ENCODE data around the gene BMERB1. TPM values are rescaled to one million over a fixed set of nuclear protein-coding genes. Genes with fewer than 3 reads are reported as not detected.

BMERB1 gene
- total RNA-seq, 1 donor: 2.7 TPM

DNA sequence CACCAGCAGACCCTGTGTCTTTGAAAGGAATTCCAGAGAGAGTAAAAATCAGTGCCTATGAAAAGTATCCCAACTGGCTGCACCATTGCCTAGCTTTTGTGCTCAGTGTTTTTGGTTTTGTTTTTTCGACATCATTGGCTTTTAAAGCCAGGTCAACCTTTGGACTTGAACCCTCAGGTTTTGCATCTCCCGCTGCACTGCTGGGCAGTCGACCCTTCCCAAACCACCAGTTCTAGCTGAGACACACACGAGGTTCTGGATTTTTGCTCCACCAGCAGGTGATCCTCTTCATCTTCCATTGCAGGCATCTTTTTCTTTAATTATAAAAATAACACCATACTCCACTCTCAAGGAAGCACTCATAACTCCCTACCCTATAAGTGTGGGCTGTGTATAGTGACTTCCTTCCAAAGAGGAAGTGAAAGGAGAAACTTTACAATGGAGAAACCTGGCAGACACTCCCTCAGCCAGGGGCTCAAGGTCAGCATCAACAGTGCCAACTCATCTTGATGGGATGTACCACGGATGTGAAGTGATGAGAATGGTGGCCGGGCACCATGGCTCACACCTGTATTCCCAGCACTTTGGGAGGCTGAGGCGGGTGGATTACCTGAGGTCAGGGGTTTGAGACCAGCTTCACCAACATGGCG, 57.8 kb downstream of the BMERB1 start:
- no peak overlapping the region for H3K4me3 ChIP-seq (ENCODE audit: low read length)
- peaks cover 4% of the 10 kb centered on the region for H3K4me1 ChIP-seq (ENCODE audit: insufficient read depth, low read length)
- H3K9me3 ChIP-seq (ENCODE audit: low read depth, low read length): no peaks in the 10 kb centered on the region
- no peaks in the 10 kb centered on the region for H3K27me3 ChIP-seq (ENCODE audit: insufficient read depth, low read length)

DNA sequence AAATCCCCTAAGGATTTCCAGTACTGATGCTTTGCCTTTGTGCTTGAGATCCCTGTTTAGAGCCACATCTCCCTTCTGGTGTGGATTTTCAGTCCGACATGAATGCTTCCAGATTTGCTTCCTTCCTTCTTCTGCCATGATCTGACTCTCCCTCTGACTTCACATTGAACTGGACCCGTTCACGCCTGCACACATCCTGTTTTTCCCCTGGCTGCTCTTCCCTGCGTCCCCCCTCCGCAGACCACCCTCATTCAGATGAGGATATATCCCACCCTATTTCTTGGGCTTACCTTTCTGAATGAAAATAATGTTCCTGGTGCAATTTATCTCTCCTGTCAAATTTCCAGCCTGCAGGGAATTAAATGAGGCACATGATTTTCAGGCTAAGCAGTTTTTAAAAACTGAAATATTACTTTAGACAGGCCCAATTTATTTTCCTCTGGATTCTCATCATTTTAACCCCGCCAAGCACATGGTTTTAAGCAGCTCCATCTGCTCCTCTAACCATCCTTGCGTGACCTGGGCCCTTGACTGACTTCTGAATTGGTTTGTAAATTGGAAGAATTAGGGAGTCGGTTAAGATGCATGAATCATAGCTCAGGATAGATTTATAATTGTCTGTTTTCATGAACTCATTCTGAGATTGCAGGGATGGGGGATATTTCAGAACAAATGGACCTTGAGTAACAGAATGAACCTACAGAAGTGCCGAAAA, 59.2 kb downstream of the BMERB1 start:
- Histone ChIP-seq H3K4me1 (ENCODE audit: insufficient read depth, low read length) (peaks cover 4% of the 10 kb centered on the region), H3K4me3 (ENCODE audit: low read length) (no peak overlapping the region), H3K9me3 (ENCODE audit: low read depth, low read length) (no peaks in the 10 kb centered on the region), H3K27me3 (ENCODE audit: insufficient read depth, low read length) (no peaks in the 10 kb centered on the region)

DNA sequence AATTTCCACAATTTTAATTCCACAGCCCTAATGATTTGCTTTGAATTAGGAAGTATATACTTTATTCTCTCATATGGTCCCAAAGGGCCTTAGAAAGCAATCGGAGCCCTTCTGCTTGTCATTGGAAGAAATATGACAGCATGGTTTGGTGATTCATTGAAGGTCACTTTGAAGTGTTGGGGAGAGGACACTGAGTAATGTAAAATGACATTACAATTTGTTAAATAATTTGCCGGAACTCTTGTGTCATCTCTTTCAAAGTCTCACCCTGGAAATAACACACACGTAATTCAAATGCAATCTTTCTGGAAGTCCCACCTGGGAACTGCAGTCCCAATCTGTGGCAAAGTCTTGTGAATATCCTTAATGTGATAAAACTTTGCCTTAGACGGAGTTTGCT, 59.8 kb downstream of the BMERB1 start:
- H3K4me1 ChIP-seq (ENCODE audit: insufficient read depth, low read length): peaks cover 4% of the 10 kb centered on the region
- H3K4me3 ChIP-seq (ENCODE audit: low read length): no peak overlapping the region
- H3K27me3 ChIP-seq (ENCODE audit: insufficient read depth, low read length): no peaks in the 10 kb centered on the region
- H3K9me3 ChIP-seq (ENCODE audit: low read depth, low read length): no peaks in the 10 kb centered on the region

DNA sequence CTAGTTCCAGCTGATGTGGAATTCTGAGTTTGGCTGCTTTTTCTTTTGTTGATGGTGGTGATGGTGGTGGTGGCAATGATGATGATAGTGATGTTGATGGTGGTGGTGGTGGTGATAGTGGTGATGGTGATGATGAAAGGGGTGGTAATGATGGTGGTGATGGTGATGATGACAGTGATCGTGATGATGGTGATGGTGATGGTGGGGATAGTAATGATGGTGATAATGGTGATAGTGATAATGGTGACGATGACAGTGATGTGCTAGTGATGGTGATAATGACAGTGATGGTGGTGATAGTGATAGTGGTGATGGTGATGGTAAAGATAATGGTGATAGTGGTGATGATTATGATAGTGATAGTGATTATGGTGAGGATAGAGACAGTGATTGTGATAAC, 61.5 kb downstream of the BMERB1 start:
- H3K27me3 ChIP-seq (ENCODE audit: insufficient read depth, low read length): no peaks in the 10 kb centered on the region
- H3K9me3 ChIP-seq (ENCODE audit: low read depth, low read length): no peaks in the 10 kb centered on the region
- peaks cover 4% of the 10 kb centered on the region for H3K4me1 ChIP-seq (ENCODE audit: insufficient read depth, low read length)
- no peak overlapping the region for H3K4me3 ChIP-seq (ENCODE audit: low read length)

DNA sequence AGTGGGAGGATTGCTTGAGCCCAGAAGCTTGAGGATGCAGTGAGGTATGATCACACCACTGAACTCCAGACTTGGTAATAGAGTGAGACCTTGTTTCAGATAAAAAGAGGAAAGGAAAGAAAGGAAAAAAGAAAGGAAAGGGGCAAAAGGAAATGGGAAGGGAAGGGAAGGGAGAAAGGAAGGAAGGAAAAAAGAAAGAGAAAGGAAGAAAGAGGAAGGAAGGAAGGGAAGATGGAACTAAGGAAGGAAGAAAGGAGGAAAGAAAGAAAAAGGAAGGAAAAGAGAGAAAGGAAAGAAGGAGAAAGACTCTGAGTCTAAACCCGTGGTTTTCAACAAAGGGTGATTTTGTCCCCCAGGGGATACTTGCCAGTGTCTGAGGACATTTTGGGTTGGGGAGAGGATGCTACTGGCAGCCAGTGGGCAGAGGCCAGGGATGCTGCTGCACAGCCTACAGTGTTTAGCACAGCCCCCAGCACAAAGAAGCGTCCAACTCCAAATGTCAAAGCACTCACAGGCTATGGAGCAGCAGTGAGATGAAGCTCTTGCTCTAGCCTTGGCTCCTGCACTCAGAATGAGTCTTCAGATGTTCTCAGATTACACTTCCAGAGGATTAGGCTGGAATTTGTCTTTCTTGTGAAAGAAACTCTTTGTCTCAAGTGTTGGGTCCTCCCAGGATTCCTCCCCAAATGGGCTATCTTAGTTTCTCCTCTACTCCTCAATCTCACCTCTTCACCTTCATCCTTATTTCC, 64.2 kb downstream of the BMERB1 start:
- H3K27me3 ChIP-seq (ENCODE audit: insufficient read depth, low read length): no peaks in the 10 kb centered on the region
- no peaks in the 10 kb centered on the region for H3K4me1 ChIP-seq (ENCODE audit: insufficient read depth, low read length)
- H3K9me3 ChIP-seq (ENCODE audit: low read depth, low read length): no peaks in the 10 kb centered on the region
- H3K4me3 ChIP-seq (ENCODE audit: low read length): no peak overlapping the region

DNA sequence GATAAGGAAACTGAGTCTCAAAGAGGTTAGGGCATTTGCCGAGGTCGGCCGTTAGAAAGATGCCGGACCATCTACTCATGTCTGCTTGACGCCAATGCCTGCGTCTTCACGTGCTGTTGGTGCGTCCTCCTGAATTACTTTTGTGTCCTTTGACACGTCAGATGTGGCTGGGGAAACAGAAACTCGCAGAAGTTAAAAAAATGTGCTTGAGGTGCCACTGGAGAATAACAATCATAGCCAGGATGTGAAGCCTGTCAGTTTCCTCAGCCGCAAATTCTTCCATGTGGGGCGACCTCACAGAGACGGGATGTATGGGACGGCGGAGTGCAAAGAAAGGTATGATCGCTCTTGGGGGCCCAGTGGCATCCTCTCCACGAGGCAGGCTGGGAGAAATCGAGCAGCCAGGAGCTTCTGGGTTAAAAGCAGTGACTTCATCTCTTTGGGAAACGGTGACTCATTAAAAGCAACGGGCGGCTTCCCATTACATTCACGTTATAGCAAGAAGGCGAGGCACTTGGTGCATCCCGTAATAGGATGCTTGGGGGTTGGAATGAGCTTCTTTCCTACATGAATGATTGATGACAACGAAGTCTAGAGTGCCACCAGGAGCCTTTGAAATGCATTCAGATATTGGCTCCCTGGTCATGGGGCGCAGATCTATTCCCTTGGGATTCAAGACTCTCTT, 67.8 kb downstream of the BMERB1 start:
- peaks cover under 1% of the 10 kb centered on the region for H3K27me3 ChIP-seq (ENCODE audit: insufficient read depth, low read length)

DNA sequence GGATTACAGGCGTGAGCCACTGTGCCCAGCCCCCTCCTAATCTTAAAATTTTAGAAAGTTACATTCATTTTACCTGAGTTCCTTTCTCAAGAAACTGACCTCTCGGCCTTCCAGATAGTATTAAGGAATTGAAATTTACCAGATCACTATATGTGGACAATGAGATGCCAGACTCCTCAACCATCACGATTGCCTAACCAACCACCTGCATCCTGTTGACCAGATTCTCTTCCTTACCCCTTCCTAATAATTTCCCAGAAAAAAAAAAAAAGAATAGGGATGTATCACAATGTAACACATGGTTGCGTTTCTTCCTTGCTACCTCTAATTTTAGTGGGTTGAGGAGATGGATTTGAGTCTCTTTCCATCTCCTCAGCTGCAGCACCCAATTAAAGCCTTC, 72.1 kb downstream of the BMERB1 start:
- Histone ChIP-seq H3K4me3 (ENCODE audit: low read length) (no peak overlapping the region), H3K27me3 (ENCODE audit: insufficient read depth, low read length) (peaks cover 2% of the 10 kb centered on the region), H3K4me1 (ENCODE audit: insufficient read depth, low read length) (peaks cover 14% of the 10 kb centered on the region), H3K9me3 (ENCODE audit: low read depth, low read length) (no peaks in the 10 kb centered on the region)

More for the DNA sequence above, 67.8 kb downstream of the BMERB1 start:
- H3K9me3 ChIP-seq (ENCODE audit: low read depth, low read length): no peaks in the 10 kb centered on the region
- H3K4me3 ChIP-seq (ENCODE audit: low read length): no peak overlapping the region
- peaks cover 4% of the 10 kb centered on the region for H3K4me1 ChIP-seq (ENCODE audit: insufficient read depth, low read length)

DNA sequence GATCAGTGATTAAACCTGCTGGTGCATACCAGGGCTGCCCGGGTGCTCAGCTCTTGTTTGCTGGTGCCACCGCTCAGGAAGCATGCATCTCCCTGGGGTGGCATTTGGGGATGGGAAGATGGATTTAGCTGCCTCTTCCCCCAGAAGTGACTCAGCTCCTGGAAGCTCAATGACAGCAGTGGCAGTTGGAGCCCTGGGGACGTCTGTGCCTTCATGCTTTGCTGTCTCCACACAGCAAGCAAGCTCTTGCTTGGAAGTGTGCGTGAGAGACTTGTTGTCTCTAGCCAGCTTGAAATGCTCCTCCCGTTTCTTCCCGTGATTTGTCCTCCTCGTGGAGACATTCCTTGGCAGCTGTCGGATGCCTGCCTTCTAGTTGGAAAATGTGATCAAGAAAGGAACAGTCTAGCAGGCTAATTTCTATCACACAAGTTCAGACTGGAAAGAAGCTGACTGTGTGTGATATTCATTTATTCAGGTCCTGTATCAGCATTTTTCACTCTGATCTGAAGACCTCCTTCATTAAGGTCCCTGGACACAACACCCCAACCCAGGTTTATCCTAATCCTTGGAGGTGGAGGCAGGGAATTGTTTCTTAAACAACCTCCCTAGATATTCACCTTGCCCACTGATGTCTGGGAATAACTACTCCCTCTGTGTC, 73.0 kb downstream of the BMERB1 start:
- Histone ChIP-seq H3K4me1 (ENCODE audit: insufficient read depth, low read length) (peaks cover 14% of the 10 kb centered on the region), H3K27me3 (ENCODE audit: insufficient read depth, low read length) (peaks cover 2% of the 10 kb centered on the region), H3K9me3 (ENCODE audit: low read depth, low read length) (no peaks in the 10 kb centered on the region), H3K4me3 (ENCODE audit: low read length) (no peak overlapping the region)

DNA sequence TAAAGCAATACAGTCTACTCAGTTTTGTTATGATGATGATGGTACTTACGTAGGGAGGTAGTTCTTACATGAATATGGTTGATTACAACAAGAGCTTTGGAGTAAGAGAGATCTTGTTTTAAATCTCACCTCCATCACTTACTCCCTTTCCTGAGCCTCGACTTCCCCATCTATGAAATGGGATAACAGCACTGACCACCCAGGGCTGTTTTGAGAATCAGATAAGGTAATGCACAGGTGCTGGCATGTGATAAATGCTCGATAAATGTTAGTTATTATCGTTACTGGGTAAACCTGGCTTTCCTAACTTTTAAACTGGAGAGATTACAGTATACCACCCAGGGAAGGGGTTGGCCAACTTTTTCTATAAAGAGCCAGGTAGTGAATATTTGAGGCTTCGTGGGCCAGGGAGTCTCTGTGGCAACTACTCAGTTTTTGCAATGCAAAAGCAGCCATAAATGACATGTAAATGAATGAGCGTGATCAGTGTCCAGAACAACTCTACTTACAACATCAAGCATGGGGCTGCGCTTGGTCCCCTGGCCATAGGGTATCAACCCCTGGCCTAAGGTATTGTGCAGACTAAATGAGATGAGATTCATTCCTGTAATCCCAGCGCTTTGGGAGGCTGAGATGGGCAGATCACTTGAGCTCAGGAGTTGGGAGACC, 73.7 kb downstream of the BMERB1 start:
- H3K4me3 ChIP-seq (ENCODE audit: low read length): no peak overlapping the region
- no peaks in the 10 kb centered on the region for H3K9me3 ChIP-seq (ENCODE audit: low read depth, low read length)
- peaks cover 14% of the 10 kb centered on the region for H3K4me1 ChIP-seq (ENCODE audit: insufficient read depth, low read length)
- H3K27me3 ChIP-seq (ENCODE audit: insufficient read depth, low read length): peaks cover 2% of the 10 kb centered on the region

DNA sequence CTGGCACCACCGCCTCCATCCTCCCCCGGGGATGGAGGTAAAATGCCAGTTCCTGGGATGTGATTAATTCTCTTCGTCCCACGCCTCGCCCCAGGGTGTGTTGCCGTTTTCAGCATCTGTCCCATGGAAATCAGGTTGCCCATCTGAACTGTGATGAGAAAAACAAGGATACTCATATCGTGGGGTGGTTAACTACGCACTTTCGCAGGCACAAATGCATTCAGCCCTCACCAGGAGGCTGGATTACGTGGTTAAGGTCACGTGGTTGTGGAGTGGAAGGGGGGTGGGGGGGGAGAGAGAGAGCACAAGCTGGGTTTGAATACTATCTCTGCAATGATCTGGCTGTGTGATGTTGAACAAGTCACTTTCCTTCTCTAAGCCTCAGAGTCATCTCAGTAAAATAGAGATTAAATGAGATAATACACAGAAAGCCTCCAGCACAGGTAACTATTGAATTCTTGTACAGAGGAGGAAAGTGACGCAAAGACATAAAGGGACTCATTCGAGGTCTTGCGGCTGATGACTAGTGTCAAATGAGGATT, 74.7 kb downstream of the BMERB1 start:
- H3K4me1 ChIP-seq (ENCODE audit: insufficient read depth, low read length): peaks cover 14% of the 10 kb centered on the region
- H3K9me3 ChIP-seq (ENCODE audit: low read depth, low read length): no peaks in the 10 kb centered on the region
- H3K27me3 ChIP-seq (ENCODE audit: insufficient read depth, low read length): peaks cover 2% of the 10 kb centered on the region
- H3K4me3 ChIP-seq (ENCODE audit: low read length): no peak overlapping the region

DNA sequence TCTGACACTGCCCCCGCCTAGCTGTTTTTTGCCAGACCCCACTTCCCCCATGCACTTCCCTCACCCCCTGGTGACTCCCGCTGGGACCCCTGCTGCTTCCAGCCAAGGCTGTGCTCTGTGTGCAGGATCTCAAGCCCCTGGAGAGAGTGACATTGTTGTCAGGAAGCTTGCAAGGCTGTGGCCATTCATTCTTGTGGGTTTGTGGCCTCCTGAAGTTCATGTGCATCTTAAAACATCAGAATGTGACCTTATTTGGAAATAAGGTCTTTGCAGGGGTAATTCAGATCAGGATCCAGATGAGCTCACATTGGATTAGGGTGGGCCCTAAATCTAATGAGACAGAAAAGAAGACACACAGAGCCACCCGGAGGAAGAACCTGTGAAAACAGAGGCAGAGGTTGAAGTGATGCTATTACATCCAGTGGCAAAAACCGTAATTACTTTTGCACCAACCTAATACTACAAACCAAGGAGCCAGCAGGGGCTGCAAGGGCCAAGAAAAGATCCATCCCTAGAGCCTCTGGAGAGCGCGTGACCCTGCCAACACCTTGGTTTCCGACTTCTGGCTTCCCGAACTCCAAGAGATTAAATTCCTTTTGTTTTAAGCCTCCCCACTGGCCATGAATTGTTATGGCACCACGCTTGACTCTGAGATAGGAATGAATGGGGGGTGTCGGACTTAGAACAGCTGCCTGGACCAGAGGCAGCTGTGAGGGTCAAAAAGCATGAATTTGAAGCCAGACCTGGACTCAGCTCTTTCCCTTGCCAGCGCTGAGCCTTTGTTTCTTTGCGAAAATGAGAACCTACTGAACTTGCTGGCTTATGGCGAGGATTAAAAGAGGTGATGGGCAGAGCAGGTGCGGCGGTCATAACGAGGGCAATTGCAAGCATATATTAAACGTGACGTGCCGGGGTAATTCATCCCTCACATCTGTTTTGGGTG, 75.5 kb downstream of the BMERB1 start:
- Histone ChIP-seq H3K4me1 (ENCODE audit: insufficient read depth, low read length) (peaks cover 14% of the 10 kb centered on the region), H3K27me3 (ENCODE audit: insufficient read depth, low read length) (peaks cover 2% of the 10 kb centered on the region), H3K9me3 (ENCODE audit: low read depth, low read length) (no peaks in the 10 kb centered on the region), H3K4me3 (ENCODE audit: low read length) (no peak overlapping the region)

DNA sequence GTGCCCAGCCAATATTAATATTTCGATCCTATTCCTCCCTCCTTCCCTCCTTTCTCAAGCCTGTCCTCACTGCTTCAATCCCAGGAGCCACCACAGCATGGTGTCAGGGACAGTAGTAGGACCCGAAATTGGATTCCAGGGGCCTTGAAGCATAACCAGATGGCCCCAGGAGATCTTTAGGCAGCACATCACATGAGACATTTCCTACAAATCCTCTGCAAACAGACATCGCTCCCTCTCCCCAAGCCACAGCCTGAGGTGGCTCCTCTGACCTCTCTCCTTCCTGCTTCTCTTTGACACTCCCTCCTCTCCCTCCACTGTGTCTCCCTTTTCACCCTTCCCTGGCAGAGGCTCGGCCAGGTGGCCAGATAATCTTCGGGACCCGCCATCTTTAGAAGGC, 76.6 kb downstream of the BMERB1 start:
- no peak overlapping the region for H3K4me3 ChIP-seq (ENCODE audit: low read length)
- H3K27me3 ChIP-seq (ENCODE audit: insufficient read depth, low read length): peaks cover 2% of the 10 kb centered on the region
- H3K4me1 ChIP-seq (ENCODE audit: insufficient read depth, low read length): peaks cover 14% of the 10 kb centered on the region
- no peaks in the 10 kb centered on the region for H3K9me3 ChIP-seq (ENCODE audit: low read depth, low read length)

DNA sequence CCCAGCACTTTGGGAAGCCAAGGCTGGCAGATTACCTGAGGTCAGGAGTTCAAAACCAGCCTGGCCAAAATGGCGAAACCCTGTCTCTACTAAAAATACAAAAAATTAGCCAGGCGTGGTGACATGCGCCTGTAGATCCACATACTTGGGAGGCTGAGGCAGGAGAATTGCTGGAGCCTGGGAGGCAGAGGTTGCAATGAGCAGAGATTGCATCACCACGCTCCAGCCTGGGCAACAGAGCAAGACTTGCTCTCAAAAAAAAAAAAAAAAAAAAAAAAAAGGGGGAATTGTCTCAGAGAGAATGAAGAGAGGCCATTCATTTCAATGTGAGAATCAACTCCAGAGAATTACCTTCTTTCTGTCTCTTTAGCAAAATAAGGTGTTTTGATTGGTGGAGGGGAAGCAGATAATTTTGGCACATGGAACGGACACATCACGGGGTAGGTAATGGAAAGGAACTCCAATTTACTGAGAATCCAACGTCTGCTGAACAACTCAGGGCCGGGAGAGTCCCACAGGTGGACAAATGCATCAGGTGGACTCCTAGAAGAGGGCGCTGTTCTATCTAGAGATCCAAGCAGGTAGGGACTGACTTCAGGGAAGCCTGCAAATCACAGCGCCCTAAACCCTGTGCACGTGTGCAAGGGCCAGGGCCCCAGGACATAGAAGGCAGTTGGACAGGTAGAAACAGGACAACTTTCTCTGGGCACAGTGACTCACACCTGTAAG, 77.5 kb downstream of the BMERB1 start:
- Histone ChIP-seq H3K9me3 (ENCODE audit: low read depth, low read length) (no peaks in the 10 kb centered on the region), H3K27me3 (ENCODE audit: insufficient read depth, low read length) (peaks cover 2% of the 10 kb centered on the region), H3K4me1 (ENCODE audit: insufficient read depth, low read length) (peaks cover 12% of the 10 kb centered on the region), H3K4me3 (ENCODE audit: low read length) (no peak overlapping the region)

Data from mononuclear cell (primary cell).